Limb (tissue), 2 donors: ENCODE measurements around the gene HIVEP2.

Source experiments
- DNase-seq, 2 donors: peaks; one replicate each; pipeline ENCODE4 v3.0.0-alpha.2; 2016; ENCODE audit errors: extremely low spot score in 2 of 2

Gene HIVEP2

GRCh38 chr6:142925575-142926110, 19.3 kb downstream of the HIVEP2 start:
- DNase-seq, result no peak

- no peak for DNase-seq
These were observed 26.5 kb downstream of the HIVEP2 start for GRCh38 chr6:142918339-142919042.

- no peak for DNase-seq
These were observed 28.1 kb downstream of the HIVEP2 start for GRCh38 chr6:142916881-142917280.

GRCh38 chr6:142914937-142915697, 29.9 kb downstream of the HIVEP2 start:
- DNase-seq, result no peak

GRCh38 chr6:142914369-142914768, 30.6 kb downstream of the HIVEP2 start:
- no peak for DNase-seq

GRCh38 chr6:142913511-142914047, 31.4 kb downstream of the HIVEP2 start:
- no peak for DNase-seq

- DNase-seq, result no peak
These were observed 31.9 kb downstream of the HIVEP2 start for GRCh38 chr6:142913036-142913510.

GRCh38 chr6:142912125-142912524, 32.9 kb downstream of the HIVEP2 start:
- DNase-seq, result no peak

- no peak for DNase-seq
These were observed 33.5 kb downstream of the HIVEP2 start for GRCh38 chr6:142911430-142911829.

- DNase-seq, result no peak
These were observed 35.3 kb downstream of the HIVEP2 start for GRCh38 chr6:142909686-142910085.

- DNase-seq, result no peak
These were observed 36.7 kb downstream of the HIVEP2 start for GRCh38 chr6:142908235-142908634.

- no peak for DNase-seq
These were observed 37.4 kb downstream of the HIVEP2 start for GRCh38 chr6:142907544-142907943.

GRCh38 chr6:142906945-142907470, 38.0 kb downstream of the HIVEP2 start:
- DNase-seq, result no peak

GRCh38 chr6:142903812-142904211, 41.2 kb downstream of the HIVEP2 start:
- DNase-seq, result no peak

GRCh38 chr6:142902636-142903053, 42.3 kb downstream of the HIVEP2 start:
- no peak for DNase-seq

GRCh38 chr6:142901611-142902010, 43.4 kb downstream of the HIVEP2 start:
- no peak for DNase-seq

- no peak for DNase-seq
These were observed 44.6 kb downstream of the HIVEP2 start for GRCh38 chr6:142900227-142900971.

- no peak for DNase-seq
These were observed 45.8 kb downstream of the HIVEP2 start for GRCh38 chr6:142898927-142899895.

- no peak for DNase-seq
These were observed 47.3 kb downstream of the HIVEP2 start for GRCh38 chr6:142897659-142898058.

- no peak for DNase-seq
These were observed 48.2 kb downstream of the HIVEP2 start for GRCh38 chr6:142896732-142897131.
